Glutamatergic neuron (in vitro differentiated cells): Measurements from ENCODE around the gene CCDC195. TPM values are rescaled to one million over a fixed set of nuclear protein-coding genes. Genes with fewer than 3 reads are reported as not detected.

ENCODE experiments used
- DNase-seq: peaks from one replicate; pipeline ENCODE4 v3.0.0; 2022
- H3K27ac Mint-ChIP-seq: one replicate; pipeline ENCODE4 v1.8.0; 2020; ENCODE audit warnings: mild to moderate bottlenecking, mixed read lengths, inconsistent platforms; ENCODE audit not compliant: unreplicated experiment
- H3K27me3 Mint-ChIP-seq: one replicate; pipeline ENCODE4 v1.8.0; 2020; ENCODE audit warnings: mild to moderate bottlenecking, moderate library complexity, mixed read lengths, inconsistent platforms; ENCODE audit not compliant: unreplicated experiment
- H3K36me3 Mint-ChIP-seq: one replicate; pipeline ENCODE4 v1.8.0; 2020; ENCODE audit warnings: mild to moderate bottlenecking, mixed read lengths, inconsistent platforms; ENCODE audit not compliant: unreplicated experiment
- H3K4me1 Mint-ChIP-seq: one replicate; pipeline ENCODE4 v1.8.0; 2020; ENCODE audit warnings: mild to moderate bottlenecking, low read depth, mixed read lengths, inconsistent platforms; ENCODE audit not compliant: unreplicated experiment
- H3K4me3 Mint-ChIP-seq: one replicate; pipeline ENCODE4 v1.8.0; 2020; ENCODE audit warnings: mild to moderate bottlenecking, mixed read lengths, inconsistent platforms; ENCODE audit not compliant: unreplicated experiment
- H3K9me3 Mint-ChIP-seq: one replicate; pipeline ENCODE4 v1.8.0; 2020; ENCODE audit warnings: mild to moderate bottlenecking, moderate library complexity, mixed read lengths, inconsistent platforms; ENCODE audit not compliant: unreplicated experiment
- CTCF ChIP-seq: fragments of 200-600 bp; sonication (generic); IDR thresholded peaks from one replicate; pipeline ENCODE4 v1.5.0; 2021; ENCODE audit not compliant: partially characterized antibody, unreplicated experiment
- total RNA-seq: library from RNA; stranded (reverse); fragmentation: NEBNext Ultra II Directional; extraction: Animal tissue kit (Norgen Biotek cat#: 25700); gene quantifications from one replicate; pipeline ENCODE4 v1.2.1, GENCODE V29; 2021; ENCODE audit not compliant: unreplicated experiment

Gene CCDC195
- total RNA-seq, 1 donor from 2014 or later, result not detected

- no peak for DNase-seq
- Mint-ChIP-seq H3K36me3 (peaks cover 5% of the 10 kb centered on the region), H3K4me1 (no peaks in the 10 kb centered on the region), H3K27ac (no peak overlapping the region), H3K27me3 (peaks cover 4% of the 10 kb centered on the region), H3K9me3 (peaks cover under 1% of the 10 kb centered on the region), H3K4me3 (no peak overlapping the region)
- no peak for TF ChIP-seq CTCF
These were observed 36.0 kb upstream of the CCDC195 start for GRCh38 chr2:224751996-224752698.

GRCh38 chr2:224749136-224749535, 33.0 kb upstream of the CCDC195 start:
- no peak overlapping the region for H3K4me3 Mint-ChIP-seq
- H3K36me3 Mint-ChIP-seq, result no peaks in the 10 kb centered on the region
- no peaks in the 10 kb centered on the region for H3K4me1 Mint-ChIP-seq
- no peaks in the 10 kb centered on the region for H3K9me3 Mint-ChIP-seq
- H3K27me3 Mint-ChIP-seq, result no peaks in the 10 kb centered on the region
- no peak overlapping the region for H3K27ac Mint-ChIP-seq
- TF ChIP-seq CTCF, result no peak
- DNase-seq, result no peak

GRCh38 chr2:224747765-224748164, 31.6 kb upstream of the CCDC195 start:
- DNase-seq, result no peak
- Mint-ChIP-seq H3K36me3 (no peaks in the 10 kb centered on the region), H3K4me1 (no peaks in the 10 kb centered on the region), H3K9me3 (no peaks in the 10 kb centered on the region), H3K4me3 (no peak overlapping the region), H3K27me3 (no peaks in the 10 kb centered on the region), H3K27ac (no peak overlapping the region)
- TF ChIP-seq CTCF, result no peak

GRCh38 chr2:224736227-224736626, 20.1 kb upstream of the CCDC195 start:
- H3K36me3 Mint-ChIP-seq, result peaks cover 18% of the 10 kb centered on the region
- no peak overlapping the region for H3K27ac Mint-ChIP-seq
- DNase-seq, result no peak
- no peaks in the 10 kb centered on the region for H3K27me3 Mint-ChIP-seq
- peaks cover 5% of the 10 kb centered on the region for H3K9me3 Mint-ChIP-seq
- no peak overlapping the region for H3K4me3 Mint-ChIP-seq
- H3K4me1 Mint-ChIP-seq, result no peaks in the 10 kb centered on the region
- TF ChIP-seq CTCF, result no peak

GRCh38 chr2:224734949-224735348, 18.8 kb upstream of the CCDC195 start:
- H3K27me3 Mint-ChIP-seq, result no peaks in the 10 kb centered on the region
- H3K4me3 Mint-ChIP-seq, result no peak overlapping the region
- no peak for DNase-seq
- H3K9me3 Mint-ChIP-seq, result peaks cover 5% of the 10 kb centered on the region
- TF ChIP-seq CTCF, result no peak
- H3K27ac Mint-ChIP-seq, result no peak overlapping the region
- peaks cover 18% of the 10 kb centered on the region for H3K36me3 Mint-ChIP-seq
- H3K4me1 Mint-ChIP-seq, result no peaks in the 10 kb centered on the region
